Stimulated activated CD8-positive, alpha-beta memory T cell treated with anti-CD3 and anti-CD28 coated beads, Interleukin-15, amount 100 ng/mL, for 4 hours (primary cell): ENCODE measurements around the gene NAP1L5.

Experiments used
- DNase-seq, 2 donors: peaks; one replicate each; pipeline ENCODE4 v3.0.0-alpha.2; 2020; ENCODE audit warnings: low read depth in 2 of 2

Gene NAP1L5

DNA sequence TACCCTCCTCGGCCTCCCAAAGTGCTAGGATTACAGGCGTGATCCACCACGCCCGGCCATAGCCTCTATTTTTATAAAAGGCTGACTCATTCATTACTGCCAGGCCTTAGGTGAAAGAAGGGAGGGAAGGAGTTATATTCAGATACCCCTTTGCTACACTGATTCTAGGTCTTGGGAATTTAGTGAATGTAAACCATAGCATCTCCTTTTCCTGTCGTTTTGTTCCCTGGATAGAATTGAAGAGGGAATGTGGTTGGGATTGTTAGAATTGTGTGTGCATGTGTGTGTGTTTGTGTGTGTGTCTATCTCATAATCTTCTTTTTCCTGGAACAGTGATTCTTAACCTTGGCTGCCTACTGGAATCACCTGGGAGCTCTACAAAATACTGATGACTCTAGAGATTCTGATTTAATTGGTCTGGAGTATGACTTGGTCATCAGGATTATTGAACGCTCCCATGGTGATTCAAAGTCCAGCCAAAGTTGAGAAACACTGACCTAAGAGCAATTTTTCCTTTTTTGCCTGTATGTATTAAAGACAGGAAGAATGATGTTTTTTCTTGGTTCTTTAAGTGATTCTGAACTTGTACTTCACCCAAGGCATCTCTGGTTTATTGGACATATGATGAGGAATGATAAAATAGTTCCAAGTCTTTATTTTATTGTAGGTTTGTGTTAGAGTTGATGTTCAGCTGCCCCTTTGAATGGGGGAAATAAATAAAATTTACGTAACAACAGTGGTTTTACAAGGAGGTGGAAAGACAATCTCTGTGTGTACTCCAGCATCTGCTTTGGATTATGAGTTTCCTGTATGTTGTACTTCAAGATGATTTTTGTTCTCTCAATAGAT is 37.0 kb downstream of the NAP1L5 start:
- DNase-seq, result no peak

DNA sequence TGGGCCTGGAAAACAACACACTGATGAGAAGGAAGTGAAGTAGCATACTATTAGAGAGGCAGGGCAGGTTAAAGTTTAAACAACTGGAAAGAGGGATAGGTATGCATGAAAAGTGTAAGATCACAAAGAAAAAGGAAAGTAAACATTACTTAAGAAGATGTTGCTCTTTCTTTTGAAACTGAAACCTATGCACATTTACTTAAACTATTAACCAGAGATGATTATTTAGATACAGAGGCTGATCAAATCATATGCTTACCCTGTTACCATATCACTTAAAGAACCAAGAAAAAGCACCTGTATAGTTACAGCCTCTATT is 37.8 kb downstream of the NAP1L5 start:
- DNase-seq, result no peak

DNA sequence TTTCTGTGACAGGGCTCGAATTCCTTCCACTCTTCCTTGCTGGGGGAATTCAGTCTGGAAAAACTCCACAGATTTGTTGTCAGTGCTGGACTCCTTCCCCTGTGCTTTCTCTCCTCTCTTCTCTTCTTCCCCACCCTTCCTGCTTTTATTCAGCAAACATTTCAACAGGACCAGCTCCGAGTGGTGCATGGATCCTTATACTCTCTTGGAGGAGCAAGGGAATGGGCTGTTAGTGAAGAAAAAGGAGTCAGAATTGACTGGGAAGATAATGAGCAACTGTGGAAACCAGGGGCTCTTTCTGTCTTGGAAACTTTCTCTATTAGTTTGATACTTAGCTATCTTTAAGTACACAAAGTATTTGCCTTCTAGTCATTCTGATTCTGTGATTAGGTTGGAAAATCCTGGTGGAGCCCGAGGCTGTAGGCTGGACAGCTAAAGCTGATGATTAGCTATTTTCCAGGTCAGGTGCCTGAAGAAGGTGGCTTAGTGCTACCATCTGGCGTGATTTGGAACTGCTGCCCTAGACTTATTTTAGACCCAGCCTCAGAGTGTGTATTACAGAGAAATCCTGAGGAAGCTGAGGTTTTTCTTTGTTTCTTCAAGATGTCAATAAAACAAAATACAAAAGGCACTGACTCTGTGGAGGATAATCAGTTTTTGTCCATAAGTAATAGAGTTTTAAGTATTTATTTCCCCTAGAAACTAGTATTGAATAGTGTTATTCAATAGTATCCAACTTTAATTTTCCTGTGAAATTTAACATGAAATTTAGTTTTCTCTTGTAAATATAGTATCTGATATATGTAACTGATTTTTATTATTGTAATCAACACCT is 38.4 kb downstream of the NAP1L5 start:
- DNase-seq, result no peak

DNA sequence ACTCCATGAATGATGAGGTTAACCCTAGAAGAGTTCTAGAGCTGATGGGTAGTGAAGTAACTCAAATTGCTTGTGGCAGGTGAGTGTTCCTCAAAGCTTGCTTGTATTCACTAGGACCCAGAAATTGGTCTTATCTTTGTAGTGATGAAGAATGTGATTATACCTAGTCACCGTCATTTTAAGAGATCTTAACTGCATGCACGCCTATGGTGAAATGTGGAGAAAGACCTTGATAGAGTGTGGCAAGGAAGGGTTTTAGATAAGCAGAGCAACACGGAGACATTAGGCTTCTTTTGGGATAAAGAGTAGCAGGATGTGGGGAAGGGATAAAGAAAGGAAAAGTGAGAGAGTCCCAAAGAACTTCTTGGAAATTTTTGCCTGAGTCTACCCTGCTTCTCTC is 42.4 kb downstream of the NAP1L5 start:
- no peak for DNase-seq

- no peak for DNase-seq
Observed at GRCh38 chr4:88653371-88653946, 44.2 kb downstream of the NAP1L5 start.

DNA sequence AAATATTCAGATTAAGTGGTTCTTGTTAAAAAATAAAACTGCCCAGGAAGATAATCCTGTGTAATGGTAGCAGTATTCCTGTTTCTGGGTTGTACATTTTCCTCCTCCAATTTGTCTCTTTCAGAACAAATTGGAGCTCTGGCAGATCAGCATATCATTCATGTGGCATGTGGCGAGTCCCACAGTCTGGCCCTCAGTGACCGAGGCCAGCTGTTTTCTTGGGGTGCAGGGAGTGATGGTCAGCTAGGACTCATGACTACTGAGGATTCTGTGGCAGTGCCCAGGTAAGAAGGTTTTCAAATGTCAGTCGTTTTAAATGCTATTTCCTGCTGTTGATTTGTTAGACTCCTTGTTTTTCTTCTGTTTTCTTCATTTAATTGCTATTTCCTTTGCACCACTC is 47.9 kb downstream of the NAP1L5 start:
- no peak for DNase-seq

DNA sequence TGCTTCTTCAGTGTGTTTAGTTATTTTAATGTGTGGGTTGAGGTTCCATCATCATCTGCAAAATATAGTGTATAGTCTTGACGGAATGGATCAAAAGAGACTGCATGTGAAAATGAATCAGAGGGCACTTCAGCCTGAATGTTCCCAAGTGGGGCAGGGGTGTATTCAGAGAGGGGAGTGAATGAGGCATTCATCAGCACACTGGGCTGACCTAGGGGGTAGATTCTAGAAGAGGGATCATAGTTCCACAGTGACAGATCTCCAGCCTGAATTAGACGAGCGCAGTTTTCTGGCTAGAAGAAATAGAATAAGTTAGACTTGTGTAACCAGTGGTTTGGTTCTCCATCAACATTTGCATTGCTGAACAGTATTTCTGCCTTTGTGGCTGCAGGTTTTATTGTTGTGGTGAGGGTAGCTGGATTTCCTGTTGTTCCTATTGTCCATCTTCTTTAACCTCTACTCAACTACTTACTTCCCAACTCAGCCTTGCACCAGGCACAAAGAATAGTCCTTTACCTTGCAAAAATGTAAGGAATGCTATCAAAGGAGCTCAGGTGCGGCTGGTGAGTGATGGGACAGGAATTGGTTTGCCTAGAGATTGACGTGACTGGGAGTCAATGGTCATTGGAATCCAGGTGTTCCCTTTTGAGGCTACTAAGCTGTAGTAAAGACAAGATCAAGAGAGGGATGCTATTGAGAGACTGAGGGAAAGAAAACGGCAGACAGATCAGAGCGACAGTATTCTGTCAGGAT is 50.9 kb downstream of the NAP1L5 start:
- DNase-seq, result no peak

DNA sequence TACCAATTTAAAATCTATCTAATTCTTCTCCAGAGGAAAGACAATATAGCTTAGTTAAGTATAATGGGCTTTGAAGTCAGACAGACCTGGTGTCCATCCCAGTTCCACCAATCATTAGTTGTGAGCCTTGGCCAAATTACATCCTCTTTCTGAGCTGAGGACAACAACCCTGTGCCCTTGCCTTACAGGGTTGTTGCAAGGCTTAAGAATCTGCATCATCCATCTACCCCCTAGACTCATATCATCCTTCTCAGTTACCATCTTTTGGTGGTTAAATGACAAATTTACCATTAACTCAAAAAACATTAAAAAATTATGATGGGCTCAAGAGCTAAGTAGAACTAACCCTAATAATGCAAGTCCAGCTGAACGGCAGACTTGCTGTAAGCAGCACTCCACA is 51.6 kb downstream of the NAP1L5 start:
- no peak for DNase-seq
